ENCODE data around the gene IL34. TPM values are rescaled to one million over a fixed set of nuclear protein-coding genes. Genes with fewer than 3 reads are reported as not detected.

IL34 gene
- total RNA-seq, 2 donors from 2014 or later: 3.0 to 5.6 TPM

GRCh38 chr16:70610273-70611223, 35.8 kb upstream of the IL34 start:
- no peak for DNase-seq
- H3K9me3 Mint-ChIP-seq: no peaks in the 10 kb centered on the region
- Histone ChIP-seq H3K4me3 (ENCODE audit: low read length) (no peak overlapping the region), H3K36me3 (ENCODE audit: control insufficient read depth, insufficient read depth, low read length) (peaks cover under 1% of the 10 kb centered on the region), H3K9me3 (ENCODE audit: control insufficient read depth, low read length) (no peaks in the 10 kb centered on the region), H3K9ac (ENCODE audit: extremely low read depth, low read length, poor library complexity, severe bottlenecking) (no peak overlapping the region), H3K27me3 (ENCODE audit: control insufficient read depth, insufficient read depth, low read length, poor library complexity, severe bottlenecking) (no peaks in the 10 kb centered on the region), H3K27ac (ENCODE audit: low read depth, low read length) (no peak overlapping the region), H3K4me1 (ENCODE audit: control insufficient read depth, insufficient read depth, low read length) (peaks cover 4% of the 10 kb centered on the region)
- H3K4me1 Mint-ChIP-seq: peaks cover 8% of the 10 kb centered on the region
- H3K27me3 Mint-ChIP-seq (ENCODE audit: insufficient read depth): peaks cover 7% of the 10 kb centered on the region
- H3K27ac Mint-ChIP-seq: no peak overlapping the region
- no peak overlapping the region for H3K4me3 Mint-ChIP-seq
- TF ChIP-seq, protein P1, sequence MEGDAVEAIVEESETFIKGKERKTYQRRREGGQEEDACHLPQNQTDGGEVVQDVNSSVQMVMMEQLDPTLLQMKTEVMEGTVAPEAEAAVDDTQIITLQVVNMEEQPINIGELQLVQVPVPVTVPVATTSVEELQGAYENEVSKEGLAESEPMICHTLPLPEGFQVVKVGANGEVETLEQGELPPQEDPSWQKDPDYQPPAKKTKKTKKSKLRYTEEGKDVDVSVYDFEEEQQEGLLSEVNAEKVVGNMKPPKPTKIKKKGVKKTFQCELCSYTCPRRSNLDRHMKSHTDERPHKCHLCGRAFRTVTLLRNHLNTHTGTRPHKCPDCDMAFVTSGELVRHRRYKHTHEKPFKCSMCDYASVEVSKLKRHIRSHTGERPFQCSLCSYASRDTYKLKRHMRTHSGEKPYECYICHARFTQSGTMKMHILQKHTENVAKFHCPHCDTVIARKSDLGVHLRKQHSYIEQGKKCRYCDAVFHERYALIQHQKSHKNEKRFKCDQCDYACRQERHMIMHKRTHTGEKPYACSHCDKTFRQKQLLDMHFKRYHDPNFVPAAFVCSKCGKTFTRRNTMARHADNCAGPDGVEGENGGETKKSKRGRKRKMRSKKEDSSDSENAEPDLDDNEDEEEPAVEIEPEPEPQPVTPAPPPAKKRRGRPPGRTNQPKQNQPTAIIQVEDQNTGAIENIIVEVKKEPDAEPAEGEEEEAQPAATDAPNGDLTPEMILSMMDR (conservative IDR thresholded peaks at IDR 0.05): peak; percentile 44
- 88 to 92% methylated on average over 12 to 17 of the region's 18 CpGs for WGBS, 2 experiments (ENCODE audit: insufficient coverage in 1 of 2, insufficient read length in 1 of 2)
- H3K36me3 Mint-ChIP-seq (ENCODE audit: low read depth): peaks cover 6% of the 10 kb centered on the region

GRCh38 chr16:70611224-70611598, 35.1 kb upstream of the IL34 start:
- DNase-seq: peak; percentile 77
- Histone ChIP-seq H3K9me3 (ENCODE audit: control insufficient read depth, low read length) (peaks cover 4% of the 10 kb centered on the region), H3K4me1 (ENCODE audit: control insufficient read depth, insufficient read depth, low read length) (peaks cover 4% of the 10 kb centered on the region), H3K36me3 (ENCODE audit: control insufficient read depth, insufficient read depth, low read length) (peaks cover 7% of the 10 kb centered on the region), H3K27me3 (ENCODE audit: control insufficient read depth, insufficient read depth, low read length, poor library complexity, severe bottlenecking) (no peaks in the 10 kb centered on the region), H3K27ac (ENCODE audit: low read depth, low read length) (no peak overlapping the region), H3K4me3 (ENCODE audit: low read length) (no peak overlapping the region), H3K9ac (ENCODE audit: extremely low read depth, low read length, poor library complexity, severe bottlenecking) (no peak overlapping the region)
- Mint-ChIP-seq H3K4me3 (no peak overlapping the region), H3K27ac (no peak overlapping the region), H3K27me3 (ENCODE audit: insufficient read depth) (peaks cover 7% of the 10 kb centered on the region), H3K36me3 (ENCODE audit: low read depth) (peaks cover 10% of the 10 kb centered on the region), H3K4me1 (peaks cover 8% of the 10 kb centered on the region), H3K9me3 (no peaks in the 10 kb centered on the region)
- WGBS, 2 experiments (ENCODE audit: insufficient coverage in 1 of 2, insufficient read length in 1 of 2): 92 to 95% methylated on average over 3 to 5 of the region's 5 CpGs
- TF ChIP-seq, protein P1 (conservative IDR thresholded peaks at IDR 0.05): peak; percentile 44

GRCh38 chr16:70611785-70612303, 34.5 kb upstream of the IL34 start:
- H3K36me3 Mint-ChIP-seq (ENCODE audit: low read depth): peaks cover 13% of the 10 kb centered on the region
- DNase-seq: no peak
- WGBS, 2 experiments (ENCODE audit: insufficient coverage in 1 of 2, insufficient read length in 1 of 2): 75 to 95% methylated on average over 1 to 4 of the region's 4 CpGs

More at GRCh38 chr16:70611785-70612303, 34.5 kb upstream of the IL34 start:
- H3K27ac Mint-ChIP-seq: no peak overlapping the region
- Histone ChIP-seq H3K4me3 (ENCODE audit: low read length) (no peak overlapping the region), H3K27me3 (ENCODE audit: control insufficient read depth, insufficient read depth, low read length, poor library complexity, severe bottlenecking) (no peaks in the 10 kb centered on the region), H3K4me1 (ENCODE audit: control insufficient read depth, insufficient read depth, low read length) (peaks cover 4% of the 10 kb centered on the region), H3K9me3 (ENCODE audit: control insufficient read depth, low read length) (peaks cover 4% of the 10 kb centered on the region), H3K36me3 (ENCODE audit: control insufficient read depth, insufficient read depth, low read length) (peaks cover 7% of the 10 kb centered on the region), H3K9ac (ENCODE audit: extremely low read depth, low read length, poor library complexity, severe bottlenecking) (no peak overlapping the region), H3K27ac (ENCODE audit: low read depth, low read length) (no peak overlapping the region)
- H3K9me3 Mint-ChIP-seq: no peaks in the 10 kb centered on the region
- TF ChIP-seq, protein P1 (conservative IDR thresholded peaks at IDR 0.05): no peak
- no peak overlapping the region for H3K4me3 Mint-ChIP-seq
- H3K27me3 Mint-ChIP-seq (ENCODE audit: insufficient read depth): peaks cover 3% of the 10 kb centered on the region
- H3K4me1 Mint-ChIP-seq: peaks cover 14% of the 10 kb centered on the region
